Caco-2 (cell line): ENCODE results near the gene METTL2B. TPM values are rescaled to one million over a fixed set of nuclear protein-coding genes. Genes with fewer than 3 reads are reported as not detected.
A peak's percentile ranks its signal among the peaks of the same experiment; 100 is the strongest.
"Not testable (repeated sequence)": the region's sequence is repeated elsewhere in the genome, so short reads cannot be mapped to it uniquely, and the experiment has no call there.

ENCODE experiments used
- BruUV-seq: library from RNA; stranded (reverse); fragments of 400-500 nt; replicated peaks from 2 replicates; lab custom pipeline; 2021; lab: Mats Ljungman, UMichigan
- CTCF ChIA-PET: fragments of 300-600 bp; sonication (Branson Sonifier 250); formaldehyde crosslinking; loops from one replicate; lab custom pipeline; 2022; ENCODE audit warnings: antibody characterized with exemption; lab: Charles Lee
- POLR2A ChIA-PET: fragments of 300-600 bp; sonication (Branson Sonifier 250); formaldehyde crosslinking; loops from one replicate; lab custom pipeline; 2022; ENCODE audit warnings: antibody characterized with exemption; lab: Charles Lee
- DNase-seq, 2 experiments: peaks; one replicate each; pipeline versions ENCODE4 v3.0.0 to v3.0.0-alpha.2; 2020 to 2022
- H3K27me3 ChIP-seq: replicated peaks from 2 replicates; pipeline ENCODE4 v1.6.0; 2011; ENCODE audit warnings: low read length; ENCODE audit not compliant: control insufficient read depth, insufficient read depth
- H3K36me3 ChIP-seq: 2 replicates; pipeline ENCODE4 v1.5.1; 2011; ENCODE audit warnings: low read length; ENCODE audit not compliant: control insufficient read depth, insufficient read depth
- H3K4me1 ChIP-seq: fragments of 250-450 bp; sonication (Bioruptor Pico); 2 replicates; pipeline ENCODE4 v1.5.1; 2020; ENCODE audit warnings: mild to moderate bottlenecking
- H3K4me3 ChIP-seq: 2 replicates; pipeline ENCODE4 v1.5.1; 2011; ENCODE audit warnings: low read depth, mild to moderate bottlenecking, control low read depth, low read length
- H3K9me3 ChIP-seq: fragments of 250-450 bp; sonication (Bioruptor Pico); 2 replicates; pipeline ENCODE4 v1.5.1; 2020; ENCODE audit warnings: mild to moderate bottlenecking, moderate library complexity
- H3K27ac Mint-ChIP-seq: one replicate; pipeline ENCODE4 v1.8.0; 2022; ENCODE audit warnings: mixed read lengths; ENCODE audit not compliant: unreplicated experiment
- H3K27me3 Mint-ChIP-seq: one replicate; pipeline ENCODE4 v1.8.0; 2022; ENCODE audit warnings: mixed read lengths; ENCODE audit not compliant: insufficient read depth, unreplicated experiment
- H3K36me3 Mint-ChIP-seq: one replicate; pipeline ENCODE4 v1.8.0; 2022; ENCODE audit warnings: mild to moderate bottlenecking, mixed read lengths; ENCODE audit not compliant: insufficient read depth, unreplicated experiment
- H3K4me1 Mint-ChIP-seq: one replicate; pipeline ENCODE4 v1.8.0; 2022; ENCODE audit warnings: low read depth, mixed read lengths; ENCODE audit not compliant: unreplicated experiment
- H3K4me3 Mint-ChIP-seq: one replicate; pipeline ENCODE4 v1.8.0; 2022; ENCODE audit warnings: mild to moderate bottlenecking, moderate library complexity, mixed read lengths; ENCODE audit not compliant: unreplicated experiment
- H3K9me3 Mint-ChIP-seq: one replicate; pipeline ENCODE4 v1.8.0; 2022; ENCODE audit warnings: mixed read lengths; ENCODE audit not compliant: unreplicated experiment
- intact Hi-C: fragments of 100-400 bp; cut with micrococcal nuclease; formaldehyde crosslinking; loops from one replicate; pipeline ENCODE4 v1.10.0; 2022; ENCODE audit not compliant: unreplicated experiment
- total RNA-seq: library from RNA; stranded (reverse); gene quantifications from 2 replicates; pipeline ENCODE4 v1.2.3, GENCODE V29; 2022
- TF ChIP-seq, protein P1 (sequence below), 2 experiments: fragments of 200-600 bp in 1 of 2; IDR thresholded peaks; 1 replicate in 1 of 2; 2 replicates in 1 of 2; pipeline versions ENCODE4 v1.5.1 to v1.8.0; 2011 to 2022; ENCODE audit warnings: antibody characterized with exemption in 1 of 2, control low read depth in 1 of 2, inconsistent platforms in 1 of 2, low read depth in 1 of 2, low read length in 1 of 2, mild to moderate bottlenecking in 1 of 2, moderate library complexity in 1 of 2; ENCODE audit not compliant: insufficient read depth in 1 of 2, severe bottlenecking in 1 of 2, unreplicated experiment in 1 of 2

Gene METTL2B
- total RNA-seq, 1 experiment from 2014 or later: 39.0 TPM

DNA sequence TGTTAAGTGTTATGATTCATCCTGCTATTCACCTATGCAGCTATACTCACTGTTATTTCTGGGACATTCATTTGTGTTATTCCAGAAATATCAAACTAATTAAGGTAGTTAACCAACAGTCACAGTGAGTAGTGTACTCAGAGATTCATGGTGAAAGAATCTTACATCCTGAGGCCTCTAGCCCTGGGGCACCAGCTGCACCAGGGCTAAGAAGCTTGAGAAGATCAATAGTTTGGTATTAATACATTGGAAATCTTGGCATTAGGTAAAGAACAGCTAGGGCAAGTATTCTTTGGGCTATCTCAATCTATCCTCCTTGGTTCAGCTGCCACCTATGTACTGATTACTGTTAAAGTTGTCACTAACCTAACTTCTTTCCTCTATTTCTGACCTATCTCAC, 9.7 kb upstream of the METTL2B start:
- BruUV-seq, H3K27ac Mint-ChIP-seq: not testable (repeated sequence)

DNA sequence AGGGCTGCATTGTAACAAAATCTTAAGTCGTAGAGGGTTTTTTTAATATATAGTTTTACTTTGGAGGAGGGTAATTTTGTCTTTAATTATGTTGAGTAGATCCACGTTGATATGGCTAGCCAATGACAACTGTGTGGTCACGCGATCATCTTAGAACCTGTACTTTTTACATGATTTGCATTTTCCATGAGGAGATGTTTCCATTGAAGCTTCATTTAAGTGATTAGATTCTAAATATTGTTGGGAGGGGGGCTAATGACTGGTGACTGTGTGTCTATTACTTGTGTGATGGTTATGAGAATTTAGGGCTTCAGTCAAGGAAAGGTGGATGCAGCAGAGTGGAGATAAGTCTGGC, 765 bp downstream of the METTL2B start:
- intact Hi-C loops: loop anchor here (5.0 to 10.0 kb wide), 2 partner anchors 55 to 187 kb away; no protein-coding TSS in a partner anchor
- CTCF ChIA-PET: interaction anchor here (1.4 kb wide), 1 partner anchor 50 kb away, joined by 7 read pairs; no protein-coding TSS in a partner anchor
- H3K27me3 ChIP-seq, H3K9me3 ChIP-seq, BruUV-seq, H3K36me3 ChIP-seq, DNase-seq, H3K4me1 ChIP-seq, POLR2A ChIA-PET, H3K27me3 Mint-ChIP-seq, H3K9me3 Mint-ChIP-seq: not testable (repeated sequence)
- peak overlapping the region; percentile 61 for H3K4me3 ChIP-seq
- Mint-ChIP-seq H3K4me1 (peaks cover 12% of the 10 kb centered on the region), H3K4me3 (peak overlapping the region; percentile 91), H3K36me3 (peaks cover 28% of the 10 kb centered on the region), H3K27ac (peak overlapping the region; percentile 99)

More for the DNA sequence above, 9.7 kb upstream of the METTL2B start:
- H3K9me3 ChIP-seq, H3K36me3 Mint-ChIP-seq, DNase-seq, H3K36me3 ChIP-seq, intact Hi-C loops, H3K4me1 ChIP-seq, H3K27me3 ChIP-seq, H3K4me3 ChIP-seq, H3K9me3 Mint-ChIP-seq, POLR2A ChIA-PET, H3K4me1 Mint-ChIP-seq, H3K27me3 Mint-ChIP-seq, H3K4me3 Mint-ChIP-seq: not testable (repeated sequence)
- CTCF ChIA-PET: interaction anchor here (3.8 kb wide), 1 partner anchor 40 kb away, joined by 21 read pairs; no protein-coding TSS in a partner anchor

DNA sequence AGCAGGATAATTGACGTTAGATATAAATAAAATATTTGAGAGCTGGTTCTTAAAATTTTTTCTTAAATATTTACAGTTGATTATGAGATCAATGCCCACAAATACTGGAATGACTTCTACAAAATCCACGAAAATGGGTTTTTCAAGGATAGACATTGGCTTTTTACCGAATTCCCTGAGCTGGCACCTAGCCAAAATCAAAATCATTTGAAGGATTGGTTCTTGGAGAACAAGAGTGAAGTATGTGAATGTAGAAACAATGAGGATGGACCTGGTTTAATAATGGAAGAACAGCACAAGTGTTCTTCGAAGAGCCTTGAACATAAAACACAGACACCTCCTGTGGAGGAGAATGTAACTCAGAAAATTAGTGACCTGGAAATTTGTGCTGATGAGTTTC, 2.5 kb downstream of the METTL2B start:
- H3K36me3 Mint-ChIP-seq: peaks cover 43% of the 10 kb centered on the region
- peaks cover 12% of the 10 kb centered on the region for H3K4me1 Mint-ChIP-seq
- intact Hi-C loops: loop anchor here (5.0 to 10.0 kb wide), 2 partner anchors 53 to 186 kb away; no protein-coding TSS in a partner anchor
- H3K4me1 ChIP-seq, H3K36me3 ChIP-seq, H3K9me3 ChIP-seq, H3K27me3 ChIP-seq, H3K4me3 Mint-ChIP-seq, H3K4me3 ChIP-seq, H3K27me3 Mint-ChIP-seq, CTCF ChIA-PET, DNase-seq, H3K27ac Mint-ChIP-seq, H3K9me3 Mint-ChIP-seq, POLR2A ChIA-PET: not testable (repeated sequence)
- TSS peak; percentile 0 for BruUV-seq

DNA sequence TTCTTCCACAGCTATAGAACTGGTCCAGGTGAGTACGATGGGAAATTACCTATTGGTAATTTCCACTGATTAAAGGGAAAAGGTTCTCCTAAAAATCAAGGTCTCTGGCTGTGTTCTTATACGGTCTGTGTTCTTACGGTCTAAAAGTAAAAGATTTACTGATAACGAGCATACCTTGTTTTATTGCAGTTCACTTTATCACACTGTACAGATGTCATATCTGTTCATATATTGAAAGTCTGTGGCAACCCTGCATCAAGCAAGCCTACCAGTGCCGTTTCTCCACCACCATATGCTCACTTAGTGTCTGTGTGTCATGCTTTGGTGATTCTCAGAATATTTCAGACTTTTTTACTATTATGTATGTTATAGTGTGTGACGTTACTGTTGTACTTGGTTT, 11.6 kb downstream of the METTL2B start:
- H3K4me3 ChIP-seq, POLR2A ChIA-PET, intact Hi-C loops, H3K4me1 Mint-ChIP-seq, H3K27me3 Mint-ChIP-seq, H3K4me3 Mint-ChIP-seq, H3K27me3 ChIP-seq, DNase-seq, BruUV-seq, H3K36me3 ChIP-seq, H3K9me3 ChIP-seq, H3K9me3 Mint-ChIP-seq, H3K4me1 ChIP-seq, CTCF ChIA-PET, H3K27ac Mint-ChIP-seq: not testable (repeated sequence)
- peaks cover 60% of the 10 kb centered on the region for H3K36me3 Mint-ChIP-seq

DNA sequence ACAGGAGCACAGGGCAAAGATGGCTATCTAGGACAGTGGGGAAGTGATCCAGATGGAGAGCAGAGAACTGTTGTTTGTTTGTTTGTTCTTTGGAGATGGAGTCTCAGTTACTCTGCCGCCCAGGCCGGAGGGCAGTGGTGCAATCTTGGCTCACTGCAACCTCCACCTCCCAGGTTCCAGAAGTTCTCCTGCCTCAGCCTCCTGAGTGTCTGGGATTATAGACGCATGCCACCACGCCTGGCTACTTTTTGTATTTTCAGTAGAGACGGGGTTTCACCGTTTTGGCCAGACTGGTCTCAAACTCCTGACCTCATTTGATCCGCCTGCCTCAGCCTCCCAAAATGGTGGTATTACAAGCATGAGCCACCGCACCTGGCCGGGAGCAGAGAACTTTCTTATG, 20.9 kb downstream of the METTL2B start:
- no peaks in the 10 kb centered on the region for H3K27me3 Mint-ChIP-seq

DNA sequence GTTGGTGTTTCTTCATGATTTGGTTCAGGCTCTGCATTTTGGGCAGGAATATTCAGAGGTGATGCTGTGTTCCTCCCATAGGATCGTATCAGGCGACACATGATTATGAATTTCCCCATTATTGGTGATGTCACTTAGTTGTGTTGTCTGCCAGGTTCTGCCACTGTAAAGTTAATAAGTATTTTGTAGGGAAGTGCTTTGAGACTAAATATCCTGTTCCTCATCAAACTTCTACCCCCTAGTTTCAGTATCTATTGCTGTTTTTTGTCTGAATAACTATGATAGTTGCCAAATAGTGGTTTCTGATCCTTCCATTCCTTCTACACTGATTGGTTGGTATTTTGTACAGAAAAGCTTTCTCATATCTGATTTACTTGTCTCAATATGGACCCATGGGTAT, 28.9 kb downstream of the METTL2B start:
- H3K4me1 Mint-ChIP-seq, BruUV-seq, H3K4me1 ChIP-seq, POLR2A ChIA-PET, intact Hi-C loops, H3K4me3 ChIP-seq, CTCF ChIA-PET, H3K27me3 ChIP-seq, H3K9me3 ChIP-seq, H3K4me3 Mint-ChIP-seq, H3K9me3 Mint-ChIP-seq, H3K36me3 ChIP-seq, H3K27ac Mint-ChIP-seq, DNase-seq, H3K27me3 Mint-ChIP-seq: not testable (repeated sequence)
- H3K36me3 Mint-ChIP-seq: peaks cover 27% of the 10 kb centered on the region

More for the DNA sequence above, 20.9 kb downstream of the METTL2B start:
- CTCF ChIA-PET: interaction anchor here (0.7 kb wide), 1 partner anchor 70 kb away, joined by 4 read pairs; no protein-coding TSS in a partner anchor
- intact Hi-C loops: no loop called here
- Mint-ChIP-seq H3K27ac (no peak overlapping the region), H3K4me1 (no peaks in the 10 kb centered on the region), H3K4me3 (no peak overlapping the region), H3K36me3 (peaks cover 84% of the 10 kb centered on the region), H3K9me3 (no peaks in the 10 kb centered on the region)
- H3K9me3 ChIP-seq: no peaks in the 10 kb centered on the region
- no peaks in the 10 kb centered on the region for H3K36me3 ChIP-seq
- no peaks in the 10 kb centered on the region for H3K27me3 ChIP-seq
- H3K4me1 ChIP-seq: no peaks in the 10 kb centered on the region
- BruUV-seq: no TSS peak
- DNase-seq: no peak
- H3K4me3 ChIP-seq: no peak overlapping the region
- POLR2A ChIA-PET: interaction anchor here (0.6 kb wide), 1 partner anchor 13 kb away, joined by 4 read pairs; no protein-coding TSS in a partner anchor
- TF ChIP-seq, protein P1, sequence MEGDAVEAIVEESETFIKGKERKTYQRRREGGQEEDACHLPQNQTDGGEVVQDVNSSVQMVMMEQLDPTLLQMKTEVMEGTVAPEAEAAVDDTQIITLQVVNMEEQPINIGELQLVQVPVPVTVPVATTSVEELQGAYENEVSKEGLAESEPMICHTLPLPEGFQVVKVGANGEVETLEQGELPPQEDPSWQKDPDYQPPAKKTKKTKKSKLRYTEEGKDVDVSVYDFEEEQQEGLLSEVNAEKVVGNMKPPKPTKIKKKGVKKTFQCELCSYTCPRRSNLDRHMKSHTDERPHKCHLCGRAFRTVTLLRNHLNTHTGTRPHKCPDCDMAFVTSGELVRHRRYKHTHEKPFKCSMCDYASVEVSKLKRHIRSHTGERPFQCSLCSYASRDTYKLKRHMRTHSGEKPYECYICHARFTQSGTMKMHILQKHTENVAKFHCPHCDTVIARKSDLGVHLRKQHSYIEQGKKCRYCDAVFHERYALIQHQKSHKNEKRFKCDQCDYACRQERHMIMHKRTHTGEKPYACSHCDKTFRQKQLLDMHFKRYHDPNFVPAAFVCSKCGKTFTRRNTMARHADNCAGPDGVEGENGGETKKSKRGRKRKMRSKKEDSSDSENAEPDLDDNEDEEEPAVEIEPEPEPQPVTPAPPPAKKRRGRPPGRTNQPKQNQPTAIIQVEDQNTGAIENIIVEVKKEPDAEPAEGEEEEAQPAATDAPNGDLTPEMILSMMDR (IDR thresholded peaks at IDR 0.05; ENCODE audit: insufficient read depth in 1 of 2, low read depth in 1 of 2, low read length in 1 of 2, severe bottlenecking in 1 of 2, unreplicated experiment in 1 of 2): no peak
